GM12892 (cell line): Measurements from ENCODE around the gene ZNF718.

Experiments used
- POLR2A ChIP-seq: IDR thresholded peaks from 2 replicates; pipeline ENCODE4 v1.6.1; 2011; ENCODE audit warnings: low read depth, low read length, control low read depth
- POLR2AphosphoS5 ChIP-seq: IDR thresholded peaks from 2 replicates; pipeline ENCODE4 v1.6.1; 2011; ENCODE audit warnings: low read depth, low read length, control low read depth

GRCh38 chr4:173666-174314 lies 49.5 kb downstream of the ZNF718 start:
- no peak for TF ChIP-seq POLR2A
- TF ChIP-seq POLR2AphosphoS5 = no peak
